Pancreas (tissue), 10 donors: ENCODE measurements around the gene ALDH4A1. TPM values are rescaled to one million over a fixed set of nuclear protein-coding genes. Genes with fewer than 3 reads are reported as not detected.

Source experiments
- ATAC-seq, 4 donors: fragments of 200-7000 bp; cut with Tn5 transposase; one replicate each; pipeline versions ENCODE4 v1.8.0 to v1.9.1; 2020; ENCODE audit warnings: mild to moderate bottlenecking in 4 of 4, moderate library complexity in 4 of 4
- DNase-seq, 6 donors: peaks; one replicate each; pipeline ENCODE4 v3.0.0-alpha.2; 2020
- FAIRE-seq: peaks from 2 replicates; lab custom pipeline; 2012; peaks lifted over from hg19 to GRCh38; lab: Jason Lieb, UNC
- H3K27ac ChIP-seq, 4 donors: fragments of 200-600 bp; sonication (generic); 1 replicate in 3 of 4; 2 replicates in 1 of 4; pipeline versions ENCODE4 v1.5.0 to v1.8.0; 2020
- H3K27me3 ChIP-seq, 4 donors: fragments of 200-600 bp; one replicate each; pipeline ENCODE4 v1.8.0; 2021
- H3K36me3 ChIP-seq, 3 donors: fragments of 200-600 bp; sonication (generic) in 1 of 3; one replicate each; pipeline versions ENCODE4 v1.5.0 to v1.8.0; 2020 to 2021
- H3K4me1 ChIP-seq, 3 donors: fragments of 200-600 bp; one replicate each; pipeline ENCODE4 v1.8.0; 2021
- H3K4me3 ChIP-seq, 4 donors: fragments of 200-600 bp; sonication (generic) in 2 of 4; one replicate each; pipeline versions ENCODE4 v1.5.0 to v1.8.0; 2020 to 2021
- H3K9me3 ChIP-seq, 4 donors: fragments of 200-600 bp; one replicate each; pipeline ENCODE4 v1.8.0; 2021
- CTCF ChIP-seq, 4 donors: fragments of 200-600 bp; sonication (generic) in 3 of 4; IDR thresholded peaks; one replicate each; pipeline versions ENCODE4 v1.5.0 to v1.8.0; 2021; ENCODE audit warnings: antibody characterized with exemption in 4 of 4
- WGBS, 2 donors: extraction: QIAGEN DNeasy Blood & Tissue Kit; methylation state at CpG; one replicate each; pipeline ENCODE4 v1.1.7; 2013; 5-methylcytosine and 5-hydroxymethylcytosine counted together
- intact Hi-C, 3 donors: fragments of 100-400 bp; cut with DNase I; formaldehyde crosslinking; loops; one replicate each; pipeline versions ENCODE4 v1.11.1 to v1.14.2; 2022
- polyA plus RNA-seq, 2 donors: library from polyadenylated mRNA; stranded (reverse); fragments of 200-250 nt; gene quantifications; one replicate each; pipeline ENCODE4 v1.2.3, GENCODE V29; 2013
- total RNA-seq, 6 donors: library from RNA; stranded (reverse); fragmentation: NEBNext Ultra II Directional in 4 of 6; extraction: Animal tissue kit (Norgen Biotek cat#: 25700) in 4 of 6; gene quantifications; one replicate each; pipeline versions ENCODE4 v1.2.1 to v1.2.4, GENCODE V29; 2021 to 2023
- donor health status: healthy with polysubstance abuse.
- donor health status: DM: no; HTN: no; CAD: no; lungs with moderate emphysema.
- donor health status: DM: no; HTN: no; CAD: no.
- donor health status: control.
- donor health status: control.
- donor health status: Bipolar disorder and iron deficiency.
- donor health status: DM: yes; HTN: yes; CAD: no.
- donor health status: DM: no; HTN: no; CAD: no.
- donor health status: DM: no; HTN: no; CAD: no.
- donor health status: DM: yes; HTN: yes; CAD: no.

ALDH4A1 gene
- total and polyA plus RNA-seq, 8 donors, result 1.4 to 7.6 (median 4.4) TPM

GRCh38 chr1:18937539-18937938 is 35.2 kb upstream of the ALDH4A1 start:
- Histone ChIP-seq H3K4me1 (peaks cover 21 to 29% (median 27%) of the 10 kb centered on the region in 3 donors), H3K4me3 (no peak overlapping the region), H3K9me3 (no peaks in the 10 kb centered on the region), H3K36me3 (no peaks in the 10 kb centered on the region), H3K27me3 (no peaks in the 10 kb centered on the region), H3K27ac (peak overlapping the region in 1 of 4 donors; percentile 23)
- no peak for FAIRE-seq
- 84 to 88% methylated on average over 8 of the region's 8 CpGs for WGBS, 2 donors
- ATAC-seq, result no peak
- DNase-seq, result peak in 1 of 6 donors; percentile 45
- TF ChIP-seq CTCF (IDR thresholded peaks at IDR 0.05), result no peak
- intact Hi-C loops, result no loop called here

- intact Hi-C loops, result no loop called here
- Histone ChIP-seq H3K4me1 (peaks cover 21 to 27% (median 25%) of the 10 kb centered on the region in 3 donors), H3K27me3 (no peaks in the 10 kb centered on the region), H3K36me3 (no peaks in the 10 kb centered on the region), H3K9me3 (no peaks in the 10 kb centered on the region), H3K4me3 (no peak overlapping the region), H3K27ac (peak overlapping the region in 1 of 4 donors; percentile 23)
- TF ChIP-seq CTCF (IDR thresholded peaks at IDR 0.05), result no peak
- peak in 1 of 4 donors; percentile 4 for ATAC-seq
- no peak for FAIRE-seq
- 60 to 71% methylated on average over 11 of the region's 11 CpGs for WGBS, 2 donors
- DNase-seq, result no peak
These were observed 34.6 kb upstream of the ALDH4A1 start for GRCh38 chr1:18936814-18937481.

- Histone ChIP-seq H3K4me3 (no peak overlapping the region), H3K36me3 (no peaks in the 10 kb centered on the region), H3K27ac (peak overlapping the region in 1 of 4 donors; percentile 23), H3K4me1 (peaks cover 18 to 27% (median 25%) of the 10 kb centered on the region in 3 donors), H3K27me3 (no peaks in the 10 kb centered on the region), H3K9me3 (no peaks in the 10 kb centered on the region)
- no peak for DNase-seq
- 30 to 55% methylated on average over 3 of the region's 3 CpGs for WGBS, 2 donors
- intact Hi-C loops, result no loop called here
- no peak for TF ChIP-seq CTCF (IDR thresholded peaks at IDR 0.05)
- FAIRE-seq, result no peak
- ATAC-seq, result no peak
These were observed 34.1 kb upstream of the ALDH4A1 start for GRCh38 chr1:18936471-18936813.

GRCh38 chr1:18934205-18935000 is 32.0 kb upstream of the ALDH4A1 start:
- 73 to 82% methylated on average over 14 of the region's 14 CpGs for WGBS, 2 donors
- peaks cover 10 to 25% (median 22%) of the 10 kb centered on the region in 3 donors for H3K4me1 ChIP-seq
- TF ChIP-seq CTCF (IDR thresholded peaks at IDR 0.05), result no peak

More at GRCh38 chr1:18934205-18935000, 32.0 kb upstream of the ALDH4A1 start:
- ATAC-seq (no peak), DNase-seq (no peak), FAIRE-seq (no peak)
- H3K27ac ChIP-seq, result no peak overlapping the region
- no peaks in the 10 kb centered on the region for H3K27me3 ChIP-seq
- H3K9me3 ChIP-seq, result no peaks in the 10 kb centered on the region
- intact Hi-C loops, result no loop called here
- H3K4me3 ChIP-seq, result no peak overlapping the region
- H3K36me3 ChIP-seq, result no peaks in the 10 kb centered on the region
